HG03135 (cell line): Measurements from ENCODE around the gene ZNF823.
"Not testable (repeated sequence)": the region's sequence is repeated elsewhere in the genome, so short reads cannot be mapped to it uniquely, and the experiment has no call there.

Experiments used
- ATAC-seq: cut with Tn5 transposase; IDR thresholded peaks from one replicate; pipeline ENCODE4 v1.9.1; 2021; ENCODE audit warnings: mild to moderate bottlenecking, moderate library complexity; ENCODE audit not compliant: unreplicated experiment

ZNF823 gene

GRCh38 chr19:11738746-11739620, at the start of gene ZNF823:
Gene ZNF823 (minus strand): TSS chr19:11738946. CDS start chr19:11738819, 127 bp downstream.
- peak; percentile 95 for ATAC-seq

DNA sequence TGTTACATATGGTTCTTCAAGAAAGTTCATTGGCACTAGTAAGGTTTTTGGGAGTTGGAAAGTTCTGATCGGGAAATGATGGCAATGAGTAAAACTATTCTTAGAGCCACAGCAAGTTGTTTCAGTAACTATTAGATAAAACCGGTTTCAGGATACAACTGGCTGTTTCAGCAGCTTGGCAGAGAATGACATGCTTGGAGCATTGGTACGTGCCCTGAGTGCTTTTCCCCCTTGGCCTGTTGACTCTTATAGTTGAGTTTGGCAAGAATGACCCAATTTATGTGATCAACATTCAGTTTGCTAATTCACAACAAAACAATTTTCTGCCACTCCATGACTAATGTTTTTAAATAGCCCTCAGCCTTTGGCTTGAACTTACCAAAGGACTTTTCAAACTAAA, 48.8 kb upstream of the ZNF823 start:
- ATAC-seq, result no peak

GRCh38 chr19:11784356-11784755, 45.6 kb upstream of the ZNF823 start:
- ATAC-seq, result no peak

GRCh38 chr19:11783767-11784166, 45.0 kb upstream of the ZNF823 start:
- ATAC-seq, result no peak

DNA sequence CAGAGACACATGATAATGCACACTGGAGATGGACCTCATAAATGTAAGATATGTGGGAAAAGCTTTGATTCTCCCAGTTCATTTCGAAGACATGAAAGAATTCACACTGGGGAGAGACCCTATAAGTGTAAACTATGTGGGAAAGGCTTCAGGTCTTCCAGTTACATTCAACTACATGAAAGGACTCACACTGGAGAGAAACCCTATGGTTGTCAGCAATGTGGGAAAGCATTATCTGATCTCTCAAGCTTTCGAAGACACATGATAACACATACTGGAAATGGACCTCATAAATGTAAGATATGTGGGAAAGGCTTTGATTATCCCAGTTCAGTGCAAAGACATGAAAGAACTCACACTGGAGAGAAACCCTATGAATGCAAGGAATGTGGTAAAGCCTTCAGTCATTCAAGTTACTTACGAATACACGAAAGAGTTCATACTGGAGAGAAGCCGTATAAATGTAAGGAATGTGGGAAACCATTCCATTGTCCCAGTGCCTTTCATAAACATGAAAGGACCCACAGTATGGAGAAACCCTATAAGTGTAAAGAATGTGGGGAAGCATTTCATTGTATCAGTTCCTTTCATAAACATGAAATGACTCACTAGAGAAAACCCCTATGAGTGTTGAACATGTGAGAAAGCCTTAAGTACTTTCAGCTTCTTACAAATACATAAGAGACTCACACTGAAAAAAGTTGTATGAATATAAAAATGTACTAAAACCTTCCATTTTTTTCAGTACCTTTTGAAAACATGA, 42.7 kb upstream of the ZNF823 start:
- no peak for ATAC-seq

DNA sequence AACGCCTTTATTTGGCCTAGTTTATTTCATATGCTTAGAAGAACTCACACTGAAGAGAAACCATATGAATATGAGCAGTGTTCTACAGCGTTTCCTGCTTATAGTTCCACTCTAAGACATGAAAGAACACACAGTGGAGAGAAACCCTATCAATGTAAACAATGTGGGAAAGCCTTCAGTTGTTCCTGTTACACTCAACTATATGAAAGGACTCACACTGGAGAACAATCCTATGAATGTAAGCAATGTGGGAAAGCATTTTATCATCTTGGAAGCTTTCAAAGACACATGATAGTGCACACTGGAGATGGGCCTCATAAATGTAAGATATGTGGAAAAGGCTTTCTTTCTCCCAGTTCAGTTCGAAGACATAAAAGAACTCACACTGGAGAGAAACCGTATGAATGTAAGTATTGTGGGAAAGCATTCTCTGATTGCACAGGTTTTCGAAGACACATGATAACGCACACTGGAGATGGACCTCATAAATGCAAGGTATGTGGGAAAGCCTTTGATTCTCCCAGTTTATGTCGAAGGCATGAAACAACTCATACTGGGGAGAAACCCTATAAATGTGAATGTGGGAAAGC, 41.8 kb upstream of the ZNF823 start:
- no peak for ATAC-seq

DNA sequence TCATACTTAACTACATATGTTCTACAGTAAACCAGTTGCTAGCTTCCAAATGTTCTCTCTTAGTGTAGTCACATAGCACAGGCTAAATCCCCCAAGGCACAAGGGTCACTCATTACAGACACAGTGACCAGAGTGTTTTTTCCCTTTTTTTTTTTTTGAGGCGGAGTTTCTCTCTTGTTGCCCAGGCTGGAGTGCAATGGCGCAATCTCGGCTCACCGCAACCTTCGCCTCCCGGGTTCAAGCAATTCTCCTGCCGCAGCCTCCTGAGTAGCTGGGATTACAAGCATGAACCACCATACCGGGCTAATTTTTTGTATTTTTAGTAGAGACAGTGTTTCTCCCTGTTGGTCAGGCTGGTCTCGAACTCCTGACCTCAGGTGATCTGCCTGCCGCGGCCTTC, 37.9 kb upstream of the ZNF823 start:
- ATAC-seq, result not testable (repeated sequence)

- ATAC-seq, result not testable (repeated sequence)
Measured at GRCh38 chr19:11771520-11771919, 32.8 kb upstream of the ZNF823 start.

- no peak for ATAC-seq
Measured at GRCh38 chr19:11769995-11770394, 31.2 kb upstream of the ZNF823 start.

DNA sequence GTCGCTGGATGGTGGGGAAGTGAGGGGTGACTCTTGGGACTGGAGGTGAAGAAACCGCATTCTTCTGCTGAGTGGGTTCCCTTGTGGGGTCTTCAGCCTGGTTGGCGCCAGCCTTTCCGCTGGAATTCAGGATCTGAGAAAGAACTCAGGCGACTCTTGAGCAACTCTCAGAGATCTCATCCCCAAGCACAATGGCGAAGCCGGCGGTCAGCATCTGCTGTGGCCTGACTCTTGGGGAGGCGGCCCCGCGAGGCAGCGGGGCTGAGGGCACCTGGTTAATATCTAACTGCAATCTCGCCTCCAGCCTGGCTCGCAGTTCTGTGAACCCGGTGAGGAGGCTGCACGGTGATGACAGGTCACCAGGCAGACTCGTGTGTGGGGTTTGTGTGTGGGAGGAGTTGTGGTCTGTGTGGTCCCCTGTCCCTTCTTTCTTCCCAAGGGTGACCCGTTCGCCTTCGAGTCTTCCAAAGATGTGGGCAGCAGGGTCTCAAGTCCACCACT, 28.9 kb upstream of the ZNF823 start:
- peak; percentile 40 for ATAC-seq

- peak; percentile 89 for ATAC-seq
Measured at GRCh38 chr19:11766597-11767591, 28.1 kb upstream of the ZNF823 start, which contains the start of gene ZNF441. Gene ZNF441 (plus strand): TSS chr19:11767000. CDS start chr19:11767194, 194 bp downstream.

- no peak for ATAC-seq
Measured at GRCh38 chr19:11763611-11764010, 24.9 kb upstream of the ZNF823 start.

- no peak for ATAC-seq
Measured at GRCh38 chr19:11763117-11763516, 24.4 kb upstream of the ZNF823 start.

GRCh38 chr19:11759805-11760204, 21.1 kb upstream of the ZNF823 start:
- no peak for ATAC-seq

DNA sequence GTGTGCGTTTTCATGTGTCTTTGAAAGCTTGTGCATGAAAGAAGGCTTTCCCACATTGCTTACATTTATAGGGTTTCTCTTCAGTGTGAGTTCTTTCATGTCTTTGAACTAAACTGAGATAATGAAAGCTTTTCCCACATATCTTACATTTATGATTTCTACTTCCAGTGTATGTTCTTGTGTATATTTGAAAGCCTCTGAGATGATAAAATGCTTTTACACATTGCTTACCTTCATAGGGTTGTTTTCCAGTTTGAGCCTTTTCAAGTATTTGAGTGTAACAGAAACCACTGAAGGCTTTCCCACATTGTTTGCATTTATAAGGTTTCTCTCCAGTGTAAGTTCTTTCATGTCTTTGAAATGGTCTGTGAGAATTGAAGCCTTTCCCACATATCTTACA, 18.2 kb upstream of the ZNF823 start:
- no peak for ATAC-seq

DNA sequence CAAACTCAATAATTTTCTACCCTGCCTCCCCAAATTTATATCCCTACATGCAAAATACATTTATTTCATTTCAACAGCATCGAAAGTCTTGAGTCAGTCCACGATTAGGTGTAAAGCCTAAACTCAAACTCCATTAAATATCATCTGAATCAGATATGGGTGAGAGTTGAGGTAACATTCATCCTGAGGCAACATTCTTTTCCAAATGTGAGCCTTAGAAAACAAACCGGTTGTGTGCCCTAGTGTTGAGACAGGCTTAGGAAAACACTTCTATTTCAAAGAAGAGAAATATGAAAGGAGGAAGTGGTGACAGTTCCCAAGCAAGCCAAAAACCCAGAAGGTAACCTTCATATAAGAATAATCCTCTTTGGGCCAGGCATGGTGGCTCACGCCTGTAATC, 15.9 kb upstream of the ZNF823 start:
- ATAC-seq, result no peak

DNA sequence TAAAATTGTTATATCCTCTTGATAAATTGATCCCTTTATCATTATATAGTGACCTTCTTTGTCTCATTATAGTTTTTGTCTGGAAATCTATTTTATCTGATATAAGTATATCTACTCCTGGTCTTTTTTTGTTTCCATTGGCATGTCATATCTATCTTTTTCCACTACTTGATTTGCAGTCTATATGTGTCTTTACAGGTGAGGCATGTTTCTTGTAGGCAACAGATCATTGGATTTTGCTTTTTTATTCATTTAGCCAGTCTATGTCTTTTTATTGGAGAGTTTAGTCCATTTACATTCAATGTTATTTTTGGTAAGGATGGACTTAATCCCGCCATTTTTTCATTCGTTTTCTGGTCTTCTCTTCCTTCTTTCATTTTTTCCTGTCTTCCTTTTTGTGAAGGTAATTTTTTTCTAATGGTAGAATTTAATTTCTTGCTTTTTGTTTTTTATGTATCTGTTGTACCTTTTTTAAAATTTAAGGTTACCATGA, 13.5 kb upstream of the ZNF823 start:
- ATAC-seq, result no peak

GRCh38 chr19:11749751-11750150, 11.0 kb upstream of the ZNF823 start:
- no peak for ATAC-seq

DNA sequence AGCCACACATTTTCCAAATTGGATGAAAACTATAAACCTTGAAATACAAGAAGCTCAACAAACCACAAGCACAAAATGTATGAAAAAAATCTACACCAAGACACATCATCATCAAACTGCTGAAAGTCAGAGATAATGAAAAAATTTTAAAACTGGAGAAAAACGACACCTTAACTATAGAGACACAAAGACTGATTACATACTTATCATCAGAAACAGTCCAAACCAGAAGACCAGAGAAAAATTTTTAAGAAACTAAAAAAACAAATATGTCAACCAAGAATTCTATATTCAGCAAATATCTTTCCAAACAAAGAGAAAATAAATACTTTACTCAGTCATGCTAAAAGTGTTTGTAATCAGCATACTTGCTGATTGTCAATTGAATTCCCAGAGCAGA, 8.5 kb upstream of the ZNF823 start:
- no peak for ATAC-seq

GRCh38 chr19:11745869-11746268, 7.1 kb upstream of the ZNF823 start:
- no peak for ATAC-seq
